Mesendoderm (in vitro differentiated cells): ENCODE data around the gene EBNA1BP2. TPM values are rescaled to one million over a fixed set of nuclear protein-coding genes. Genes with fewer than 3 reads are reported as not detected.

Experiments used
- DNase-seq: peaks from one replicate; pipeline ENCODE4 v3.0.0; 2013
- H2AK5ac ChIP-seq: 2 replicates; pipeline ENCODE4 v1.6.1; 2013; ENCODE audit warnings: low read length, inconsistent platforms
- H2BK120ac ChIP-seq: 2 replicates; pipeline ENCODE4 v1.6.1; 2013; ENCODE audit warnings: low read depth, mild to moderate bottlenecking, low read length, moderate library complexity, mixed read lengths
- H2BK15ac ChIP-seq: replicated peaks from 2 replicates; pipeline ENCODE4 v1.6.1; 2013; ENCODE audit warnings: low read depth, mild to moderate bottlenecking, moderate library complexity
- H2BK5ac ChIP-seq: 2 replicates; pipeline ENCODE4 v1.6.1; 2013; ENCODE audit warnings: low read length, inconsistent platforms
- H3K18ac ChIP-seq: 2 replicates; pipeline ENCODE4 v1.6.1; 2013; ENCODE audit warnings: mild to moderate bottlenecking, low read length, mixed read lengths
- H3K23ac ChIP-seq: one replicate; pipeline ENCODE4 v1.6.1; 2013; ENCODE audit warnings: low read length
- H3K27ac ChIP-seq: 2 replicates; pipeline ENCODE4 v1.5.1; 2013; ENCODE audit warnings: low read depth, mild to moderate bottlenecking, inconsistent platforms, low read length, moderate library complexity
- H3K27me3 ChIP-seq: 2 replicates; pipeline ENCODE4 v1.6.1; 2013; ENCODE audit warnings: low read length, control low read depth, mild to moderate bottlenecking, inconsistent platforms; ENCODE audit not compliant: insufficient read depth, poor library complexity
- H3K36me3 ChIP-seq: 2 replicates; pipeline ENCODE4 v1.6.1; 2013; ENCODE audit warnings: low read length, inconsistent platforms; ENCODE audit not compliant: control insufficient read depth, insufficient read depth
- H3K4ac ChIP-seq: one replicate; pipeline ENCODE4 v1.6.1; 2013; ENCODE audit warnings: low read depth, mild to moderate bottlenecking, low read length, moderate library complexity
- H3K4me1 ChIP-seq: 2 replicates; pipeline ENCODE4 v1.6.1; 2013; ENCODE audit warnings: low read depth, low read length, inconsistent platforms; ENCODE audit not compliant: control insufficient read depth
- H3K4me2 ChIP-seq: 2 replicates; pipeline ENCODE4 v1.6.1; 2013; ENCODE audit warnings: low read length
- H3K4me3 ChIP-seq: 2 replicates; pipeline ENCODE4 v1.5.1; 2013; ENCODE audit warnings: mild to moderate bottlenecking, low read length
- H3K56ac ChIP-seq: one replicate; pipeline ENCODE4 v1.6.1; 2013; ENCODE audit warnings: low read length
- H3K79me1 ChIP-seq: 2 replicates; pipeline ENCODE4 v1.6.1; 2013; ENCODE audit warnings: low read length, inconsistent platforms
- H3K79me2 ChIP-seq: 2 replicates; pipeline ENCODE4 v1.6.1; 2013; ENCODE audit warnings: mild to moderate bottlenecking, low read length; ENCODE audit not compliant: control insufficient read depth, insufficient read depth
- H3K9ac ChIP-seq: 2 replicates; pipeline ENCODE4 v1.6.1; 2013; ENCODE audit warnings: low read length, inconsistent platforms
- H4K5ac ChIP-seq: one replicate; pipeline ENCODE4 v1.6.1; 2013; ENCODE audit warnings: low read length
- H4K8ac ChIP-seq: one replicate; pipeline ENCODE4 v1.6.1; 2013; ENCODE audit warnings: low read depth, mild to moderate bottlenecking, control low read depth, low read length, moderate library complexity
- WGBS: extraction: QIAGEN DNeasy Blood & Tissue Kit; methylation state at CpG from one replicate; pipeline ENCODE4 v1.1.7; 2013; ENCODE audit warnings: low lambda C conversion rate, missing lambda C conversion rate; ENCODE audit not compliant: insufficient coverage; ENCODE audit errors: extremely low coverage; 5-methylcytosine and 5-hydroxymethylcytosine counted together
- polyA plus RNA-seq, 2 experiments: library from polyadenylated mRNA; stranded (reverse); fragments of 200-250 nt; gene quantifications; one replicate each; pipeline ENCODE4 v1.2.3, GENCODE V29; 2013

EBNA1BP2 gene, protein sequence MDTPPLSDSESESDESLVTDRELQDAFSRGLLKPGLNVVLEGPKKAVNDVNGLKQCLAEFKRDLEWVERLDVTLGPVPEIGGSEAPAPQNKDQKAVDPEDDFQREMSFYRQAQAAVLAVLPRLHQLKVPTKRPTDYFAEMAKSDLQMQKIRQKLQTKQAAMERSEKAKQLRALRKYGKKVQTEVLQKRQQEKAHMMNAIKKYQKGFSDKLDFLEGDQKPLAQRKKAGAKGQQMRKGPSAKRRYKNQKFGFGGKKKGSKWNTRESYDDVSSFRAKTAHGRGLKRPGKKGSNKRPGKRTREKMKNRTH
- polyA plus RNA-seq (2013, experiment 1 of 2): 185 TPM
- polyA plus RNA-seq (2013, experiment 2 of 2): 187 TPM

DNA sequence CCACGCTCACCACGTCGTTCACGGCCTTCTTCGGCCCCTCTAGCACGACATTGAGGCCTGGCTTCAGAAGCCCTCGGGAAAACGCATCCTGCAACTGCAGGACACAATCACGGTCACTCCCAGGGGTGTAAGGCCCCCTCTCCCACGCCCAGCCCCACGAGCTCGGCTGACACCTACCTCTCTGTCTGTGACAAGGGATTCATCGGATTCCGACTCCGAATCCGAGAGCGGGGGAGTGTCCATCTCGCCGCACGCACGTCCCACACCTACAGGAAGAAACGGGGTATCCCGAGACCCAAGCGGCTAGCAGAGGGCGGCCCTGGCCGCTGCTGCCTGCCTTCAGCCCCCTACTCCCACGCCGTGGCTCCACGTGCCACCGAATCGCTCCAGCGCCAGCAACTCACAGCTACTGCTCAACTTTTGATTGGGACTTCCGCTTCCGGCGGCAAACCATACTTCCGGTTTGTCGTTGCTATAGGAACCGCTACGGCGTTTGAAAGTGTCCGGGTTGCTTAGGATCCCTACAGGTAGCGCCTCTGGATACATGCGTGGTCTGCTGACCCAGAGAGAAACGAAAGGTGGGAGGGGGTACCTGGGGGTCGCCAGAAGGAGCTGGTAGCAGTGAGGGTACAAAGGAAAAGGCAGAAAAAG, at the start of gene EBNA1BP2, which contains the start of gene CFAP57:
EBNA1BP2 (minus strand) TSS at position 415 of the 651 bp plus-strand sequence; CDS start at position 243, 172 bp downstream.
CFAP57 (plus strand) TSS at position 455 of the 651 bp plus-strand sequence. CDS start 424 bp downstream, outside the sequence.
- H3K4ac ChIP-seq: no peak within 1 kb of the TSS
- no peaks in the 10 kb centered on the region for H3K27me3 ChIP-seq
- peak within 1 kb of the TSS; percentile 98 for H3K4me3 ChIP-seq
- H3K9ac ChIP-seq: peak within 1 kb of the TSS; percentile 91
- no peak within 1 kb of the TSS for H3K18ac ChIP-seq
- peaks cover 19% of the 10 kb centered on the region for H3K79me2 ChIP-seq
- H2BK120ac ChIP-seq: no peak within 1 kb of the TSS
- peak within 1 kb of the TSS; percentile 96 for H3K56ac ChIP-seq
- no peak within 1 kb of the TSS for H3K23ac ChIP-seq
- H3K4me2 ChIP-seq: peak within 1 kb of the TSS; percentile 99
- peak; percentile 98 for DNase-seq
- no peak within 1 kb of the TSS for H4K5ac ChIP-seq
- no peak within 1 kb of the TSS for H2AK5ac ChIP-seq
- H2BK5ac ChIP-seq: no peak within 1 kb of the TSS
- WGBS: no CpG with 5 or more reads among the region's 45 CpGs
- peaks cover 3% of the 10 kb centered on the region for H3K36me3 ChIP-seq
- H3K79me1 ChIP-seq: peaks cover 16% of the 10 kb centered on the region
- H4K8ac ChIP-seq: no peak within 1 kb of the TSS
- peaks cover under 1% of the 10 kb centered on the region for H3K4me1 ChIP-seq
- H2BK15ac ChIP-seq: no peak within 1 kb of the TSS
- no peak within 1 kb of the TSS for H3K27ac ChIP-seq

DNA sequence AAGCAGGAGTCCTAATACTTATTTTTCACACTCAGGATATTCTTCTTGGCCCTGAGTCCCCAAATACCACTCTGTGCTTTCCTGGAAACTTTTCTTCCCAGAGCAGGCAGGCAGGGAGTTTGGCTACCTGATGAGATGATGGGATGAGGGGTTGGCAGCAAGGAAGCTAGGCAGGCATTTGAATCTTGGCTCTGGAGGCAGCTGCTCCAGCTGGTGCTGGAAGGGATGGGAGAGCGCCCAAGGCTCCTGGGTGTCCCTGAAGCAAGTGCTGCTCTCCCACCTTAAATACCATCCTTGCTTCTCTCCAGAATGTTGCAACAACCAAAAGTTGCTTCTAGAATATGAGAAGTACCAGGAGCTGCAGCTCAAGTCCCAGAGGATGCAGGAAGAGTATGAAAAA, 49.7 kb upstream of the EBNA1BP2 start:
- Histone ChIP-seq H3K4ac (no peak overlapping the region), H4K8ac (no peak overlapping the region), H3K4me2 (no peak overlapping the region), H2BK5ac (no peak overlapping the region), H3K27me3 (no peaks in the 10 kb centered on the region), H3K18ac (no peak overlapping the region), H2AK5ac (no peak overlapping the region), H3K56ac (no peak overlapping the region), H3K36me3 (no peaks in the 10 kb centered on the region), H3K4me3 (no peak overlapping the region), H3K4me1 (no peaks in the 10 kb centered on the region), H3K79me2 (no peaks in the 10 kb centered on the region), H4K5ac (no peak overlapping the region), H3K23ac (no peak overlapping the region), H3K9ac (no peak overlapping the region), H3K27ac (no peak overlapping the region), H3K79me1 (no peaks in the 10 kb centered on the region), H2BK15ac (no peak overlapping the region), H2BK120ac (no peak overlapping the region)
- no CpG with 5 or more reads among the region's 1 CpG for WGBS
- DNase-seq: no peak

DNA sequence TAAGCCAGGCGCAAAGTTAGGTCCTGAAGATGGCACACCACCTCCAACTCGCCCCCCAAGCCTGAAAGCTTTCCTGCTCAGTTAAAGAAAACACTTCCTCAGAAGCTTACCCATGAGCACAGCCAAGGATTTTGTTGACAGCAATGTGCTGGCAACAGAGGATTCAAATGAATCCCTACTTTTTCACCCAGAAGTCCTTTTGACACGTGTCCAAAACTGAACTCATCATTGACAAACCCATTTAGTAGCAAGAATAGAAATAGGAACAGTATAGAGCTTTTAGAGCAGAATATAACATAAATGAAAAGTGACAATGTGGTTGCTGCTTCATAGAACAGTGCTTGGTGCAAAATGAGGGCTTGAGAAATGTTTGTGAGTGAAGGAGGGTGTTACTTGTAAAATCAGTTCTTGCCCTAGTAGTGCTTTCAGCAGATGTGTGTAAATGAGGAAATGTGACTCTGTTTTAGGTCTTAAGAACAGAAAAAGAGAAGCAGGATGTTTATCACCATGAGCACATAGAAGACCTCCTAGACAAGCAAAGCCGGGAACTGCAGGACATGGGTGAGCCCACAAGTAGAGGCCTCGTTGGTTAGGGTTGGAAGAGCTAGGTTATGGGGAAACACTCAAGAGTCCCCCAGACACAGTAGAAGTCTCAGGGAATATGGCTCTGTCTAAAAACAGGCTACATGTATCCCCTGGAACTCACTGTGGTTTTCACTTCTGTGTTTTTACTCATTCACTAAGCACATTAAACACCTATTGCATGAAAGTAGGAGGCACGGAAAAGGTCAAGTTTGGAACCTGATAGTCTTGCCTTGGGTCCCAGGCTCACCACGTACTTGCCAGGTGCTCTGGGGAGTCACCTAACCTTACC, 49.1 kb upstream of the EBNA1BP2 start:
- no peak overlapping the region for H2BK5ac ChIP-seq
- H4K8ac ChIP-seq: no peak overlapping the region
- H3K79me2 ChIP-seq: no peaks in the 10 kb centered on the region
- H2BK15ac ChIP-seq: no peak overlapping the region
- no peak overlapping the region for H3K4me3 ChIP-seq
- no peaks in the 10 kb centered on the region for H3K79me1 ChIP-seq
- no peak overlapping the region for H3K56ac ChIP-seq
- no peak overlapping the region for H3K27ac ChIP-seq
- H3K4me1 ChIP-seq: no peaks in the 10 kb centered on the region
- WGBS: no CpG with 5 or more reads among the region's 7 CpGs
- H3K4ac ChIP-seq: no peak overlapping the region
- DNase-seq: no peak
- H4K5ac ChIP-seq: no peak overlapping the region
- H3K23ac ChIP-seq: no peak overlapping the region
- H2AK5ac ChIP-seq: no peak overlapping the region
- H3K4me2 ChIP-seq: no peak overlapping the region
- H3K36me3 ChIP-seq: no peaks in the 10 kb centered on the region
- no peak overlapping the region for H2BK120ac ChIP-seq
- no peak overlapping the region for H3K9ac ChIP-seq
- H3K27me3 ChIP-seq: no peaks in the 10 kb centered on the region
- no peak overlapping the region for H3K18ac ChIP-seq

DNA sequence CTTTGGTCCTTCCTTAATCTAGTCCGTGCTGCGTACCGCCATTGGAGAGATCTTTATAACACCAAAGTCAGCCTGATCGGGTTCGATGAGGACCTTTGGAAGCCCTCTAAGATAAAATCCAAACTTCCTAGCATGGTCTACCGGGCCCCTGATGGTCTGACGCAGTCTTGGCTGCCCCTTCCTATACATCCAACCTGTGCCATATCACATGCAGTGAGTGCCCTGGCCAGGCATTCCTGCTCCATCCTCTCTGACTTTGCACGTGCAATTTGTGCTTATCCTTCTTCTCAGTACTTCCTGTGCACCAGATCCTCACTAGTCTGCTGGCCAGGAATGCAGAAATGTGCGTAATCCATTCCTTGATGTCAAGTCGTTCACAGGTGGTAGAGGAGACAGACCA, 45.7 kb upstream of the EBNA1BP2 start:
- no peak overlapping the region for H2BK120ac ChIP-seq
- H3K79me2 ChIP-seq: no peaks in the 10 kb centered on the region
- H2AK5ac ChIP-seq: no peak overlapping the region
- H3K27me3 ChIP-seq: no peaks in the 10 kb centered on the region
- H3K36me3 ChIP-seq: no peaks in the 10 kb centered on the region
- H3K4me3 ChIP-seq: no peak overlapping the region
- no peak overlapping the region for H3K18ac ChIP-seq
- H2BK15ac ChIP-seq: no peak overlapping the region
- no peak overlapping the region for H4K8ac ChIP-seq
- H2BK5ac ChIP-seq: no peak overlapping the region
- no peak overlapping the region for H3K4ac ChIP-seq
- no peak overlapping the region for H3K56ac ChIP-seq
- H3K27ac ChIP-seq: no peak overlapping the region
- WGBS: no CpG with 5 or more reads among the region's 10 CpGs
- H4K5ac ChIP-seq: no peak overlapping the region
- no peak overlapping the region for H3K9ac ChIP-seq
- H3K79me1 ChIP-seq: no peaks in the 10 kb centered on the region
- H3K23ac ChIP-seq: no peak overlapping the region
- no peak overlapping the region for H3K4me2 ChIP-seq
- H3K4me1 ChIP-seq: no peaks in the 10 kb centered on the region
- DNase-seq: no peak

DNA sequence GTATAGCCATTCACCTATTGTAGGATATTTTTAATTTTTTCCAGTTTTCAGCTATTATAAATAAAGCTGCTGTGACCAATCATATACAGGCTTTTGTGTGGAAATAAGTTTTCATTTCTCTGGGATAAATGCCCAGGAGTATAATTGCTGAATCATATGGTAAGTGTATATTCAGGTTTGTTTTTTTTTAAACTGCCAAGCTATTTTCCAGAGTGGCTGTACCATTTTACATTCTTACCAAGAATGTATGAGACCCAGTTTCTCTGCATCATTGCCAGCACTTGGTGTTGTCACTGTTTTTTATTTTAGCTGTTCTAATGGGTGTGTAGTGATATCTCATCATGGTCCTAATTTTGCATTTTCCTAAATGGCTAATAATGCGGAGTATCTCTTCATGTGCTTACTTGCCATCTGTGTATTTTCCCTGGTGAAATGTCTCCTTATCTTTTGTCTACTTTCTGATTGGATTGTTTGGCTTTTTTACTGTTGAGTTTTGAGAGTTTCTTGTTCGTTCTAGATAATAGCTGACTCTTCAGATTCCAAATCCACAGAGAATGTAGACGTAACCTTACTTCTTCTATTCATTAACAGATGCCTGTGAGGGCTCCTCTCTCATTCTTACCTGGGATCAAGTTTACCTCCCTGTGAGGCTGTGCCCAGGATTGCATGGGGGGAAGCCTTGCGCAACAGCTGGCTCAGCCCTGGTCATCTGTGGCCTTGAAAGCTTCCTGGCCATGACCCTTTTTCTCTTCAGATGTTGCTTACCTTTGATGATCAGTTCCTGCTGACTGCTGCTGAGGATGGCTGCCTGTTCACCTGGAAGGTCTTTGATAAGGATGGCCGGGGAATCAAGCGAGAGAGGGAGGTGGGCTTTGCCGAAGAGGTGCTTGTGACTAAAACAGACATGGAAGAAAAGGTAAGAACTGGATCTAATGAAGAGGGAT, 42.7 kb upstream of the EBNA1BP2 start:
- Histone ChIP-seq H3K4ac (no peak overlapping the region), H3K18ac (no peak overlapping the region), H3K23ac (no peak overlapping the region), H3K27ac (no peak overlapping the region), H3K9ac (no peak overlapping the region), H2BK120ac (no peak overlapping the region), H3K4me3 (no peak overlapping the region), H3K27me3 (no peaks in the 10 kb centered on the region), H3K4me1 (no peaks in the 10 kb centered on the region), H3K79me1 (no peaks in the 10 kb centered on the region), H3K36me3 (no peaks in the 10 kb centered on the region), H2AK5ac (no peak overlapping the region), H3K56ac (no peak overlapping the region), H4K8ac (no peak overlapping the region), H3K4me2 (no peak overlapping the region), H2BK15ac (no peak overlapping the region), H2BK5ac (no peak overlapping the region), H4K5ac (no peak overlapping the region), H3K79me2 (no peaks in the 10 kb centered on the region)
- no peak for DNase-seq
- WGBS: no CpG with 5 or more reads among the region's 7 CpGs
